Occipital lobe (tissue), 3 donors: ENCODE measurements around the gene CXorf65. TPM values are rescaled to one million over a fixed set of nuclear protein-coding genes. Genes with fewer than 3 reads are reported as not detected.

Experiments used
- DNase-seq: peaks from one replicate; lab custom pipeline; 2025; lab: John Stamatoyannopoulos, UW
- small RNA-seq: library from RNA; depleted of rRNA; stranded (forward); fragments of <200 nt; gene quantifications from one replicate; pipeline ENCODE3, GENCODE V24; 2014
- total RNA-seq: library from RNA; depleted of rRNA; stranded (reverse); fragments of >200 nt; gene quantifications from one replicate; pipeline ENCODE4 v1.2.3, GENCODE V29; 2014

Gene CXorf65
- total RNA-seq, 1 donor from 2014 or later, result not detected

DNA sequence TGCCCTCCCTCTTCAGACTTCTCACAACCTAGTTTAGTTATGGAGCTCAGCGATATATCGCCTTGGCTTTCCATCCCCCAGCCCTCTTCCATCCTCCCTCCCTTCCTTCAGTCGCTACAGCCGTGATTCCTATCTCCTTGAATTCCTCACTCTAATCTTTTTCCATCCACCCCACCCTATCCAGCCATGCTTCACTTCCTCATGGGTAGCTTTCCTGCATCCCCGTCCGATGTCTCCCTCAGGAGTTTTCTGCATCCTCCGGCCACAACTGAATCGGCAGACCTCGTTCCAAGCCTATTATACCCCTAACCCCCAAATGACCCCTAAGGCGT is 38.9 kb downstream of the CXorf65 start:
- DNase-seq, result no peak

DNA sequence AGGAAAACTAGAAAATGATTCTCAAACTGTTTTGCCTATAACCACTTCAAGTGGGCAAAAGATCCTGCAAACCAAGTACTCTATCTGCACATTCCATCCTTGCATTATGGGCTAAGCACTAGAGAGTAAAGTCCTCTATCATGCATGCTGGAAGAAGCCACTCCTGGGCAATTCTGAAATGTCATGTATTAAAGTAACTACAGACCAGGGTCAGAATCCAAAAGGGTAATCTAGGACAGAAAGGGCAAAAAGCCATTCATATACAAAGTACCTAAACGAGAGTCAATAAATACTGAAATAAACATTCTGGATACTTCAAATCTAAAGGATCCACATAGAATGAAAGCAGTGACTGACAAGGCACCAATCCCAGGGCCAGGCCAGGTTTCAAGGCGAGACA is 39.5 kb downstream of the CXorf65 start:
- DNase-seq, result no peak

DNA sequence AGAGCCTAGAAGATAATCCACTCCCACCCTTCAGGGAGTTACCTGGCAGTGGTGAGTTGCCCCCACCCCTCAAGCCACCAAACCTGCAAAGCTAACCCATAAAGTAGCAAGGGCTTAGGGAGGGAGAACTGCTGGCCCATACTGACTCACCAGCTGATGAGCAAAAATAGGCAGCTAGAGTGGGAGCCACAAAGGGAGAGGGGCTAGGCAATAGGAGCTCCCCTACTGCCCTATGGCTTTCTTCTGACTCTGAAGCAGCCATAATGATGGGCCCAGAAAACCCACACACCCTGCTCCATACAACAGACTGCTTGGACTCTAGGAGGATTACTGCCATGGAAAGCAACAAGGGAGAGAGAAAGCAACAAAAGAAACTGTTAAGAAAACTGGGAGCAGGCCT is 46.4 kb downstream of the CXorf65 start:
- no peak for DNase-seq

DNA sequence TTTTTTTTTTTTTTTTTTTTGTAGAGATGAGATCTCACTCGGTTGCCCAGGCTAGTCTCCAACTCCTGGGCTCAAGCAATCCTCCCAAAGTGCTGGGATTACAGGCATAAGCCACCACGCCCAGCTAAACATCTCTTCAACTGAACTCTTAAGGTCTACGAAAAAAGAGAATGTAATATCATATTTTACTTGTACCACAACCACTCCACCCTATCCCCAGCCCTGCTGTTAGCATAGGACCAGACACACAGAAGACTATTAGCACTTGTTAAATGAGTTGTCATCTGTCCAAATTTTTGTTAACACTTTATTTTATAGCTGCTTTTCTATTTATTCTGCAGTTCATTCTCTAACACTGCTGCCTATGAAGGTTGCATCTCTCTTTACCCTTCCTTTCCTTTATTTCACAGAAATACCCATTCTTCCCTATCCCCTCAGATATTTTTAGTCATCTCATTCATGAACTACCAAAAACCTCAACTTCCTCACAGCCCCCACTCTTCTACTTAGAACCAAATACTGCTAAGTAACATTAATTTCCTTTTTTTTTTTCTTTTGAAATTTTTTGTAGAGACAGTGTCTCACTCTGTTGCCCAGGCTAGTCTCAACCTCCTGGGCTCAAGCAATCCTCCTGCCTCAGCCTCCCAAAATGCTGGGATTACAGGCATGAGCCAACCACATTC is 48.6 kb downstream of the CXorf65 start:
- no peak for DNase-seq

DNA sequence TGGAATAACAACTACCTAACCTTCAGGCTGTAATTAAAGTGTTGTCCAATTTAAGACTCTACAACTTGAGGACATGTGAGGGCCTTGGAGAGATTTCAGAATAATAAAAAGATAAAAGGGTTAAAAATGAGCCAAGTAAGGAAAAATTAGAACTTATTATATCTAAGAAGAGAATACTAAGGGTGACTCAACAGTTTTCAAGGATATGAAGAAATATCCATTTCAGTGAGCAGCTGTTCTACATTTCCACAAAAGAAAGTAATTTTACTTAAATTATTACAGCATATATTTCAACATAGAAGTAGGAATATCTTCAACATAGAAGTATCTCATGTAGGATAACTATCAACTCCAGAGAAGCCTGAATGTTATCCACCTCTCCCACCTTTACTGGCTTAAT is 49.7 kb downstream of the CXorf65 start:
- no peak for DNase-seq

Small RNA genes within 50 kb of the gene (small RNA-seq; reads per million reads assigned to genes)
- gene CXorf65, result not detected

Other genes starting within 250 kb of the CXorf65 start
- not detected for gene TEX11, start 198.0 kb downstream of the CXorf65 start, total RNA-seq
- gene SLC7A3, start 175.6 kb downstream of the CXorf65 start, total RNA-seq, result 1.1 TPM
- 72.4 TPM for gene SNX12, start 38.4 kb downstream of the CXorf65 start, total RNA-seq
- gene FOXO4, start 10.9 kb downstream of the CXorf65 start, total RNA-seq, result 5.8 TPM
- not detected for gene IL2RG, start 4.8 kb upstream of the CXorf65 start, total RNA-seq
- 24.6 TPM for gene MED12, start 11.9 kb upstream of the CXorf65 start, total RNA-seq
- 18.7 TPM for gene NLGN3, start 38.1 kb upstream of the CXorf65 start, total RNA-seq
- not detected for gene GJB1, start 116.5 kb upstream of the CXorf65 start, total RNA-seq
- gene ZMYM3, start 147.4 kb upstream of the CXorf65 start, total RNA-seq, result 24.2 TPM
- 372 TPM for gene NONO, start 176.9 kb upstream of the CXorf65 start, total RNA-seq
- 0.78 TPM for gene ITGB1BP2, start 195.0 kb upstream of the CXorf65 start, total RNA-seq